ENCODE measurements around the gene NOLC1. TPM values are rescaled to one million over a fixed set of nuclear protein-coding genes. Genes with fewer than 3 reads are reported as not detected.

Gene NOLC1
- total and polyA plus RNA-seq, 2 of the 13 experiments (the other 11 are each of a cell fraction or from before 2014, with no cell fraction given), result 50.6 to 81.0 TPM

- TF ChIP-seq AKNA (CRISPR knock-in tag; IDR thresholded peaks at IDR 0.05; ENCODE audit: borderline replicate concordance) (no peak), PCBP1 (IDR thresholded peaks at IDR 0.05; ENCODE audit: borderline replicate concordance, low read depth, low read length) (0 out of 2 replicates have a peak, but pooled peaks have one; percentile 26), REXO4 (CRISPR knock-in tag; IDR thresholded peaks at IDR 0.05; ENCODE audit: borderline replicate concordance) (no peak), BCL6 (CRISPR knock-in tag; IDR thresholded peaks at IDR 0.05) (0 out of 2 replicates have a peak, but pooled peaks have one; percentile 27), ETS1 (CRISPR knock-in tag; IDR thresholded peaks at IDR 0.05) (no peak), MLLT10 (CRISPR knock-in tag; IDR thresholded peaks at IDR 0.05) (no peak), ZNF329 (CRISPR knock-in tag; IDR thresholded peaks at IDR 0.05; ENCODE audit: low read depth) (no peak), PHF21A (CRISPR knock-in tag; IDR thresholded peaks at IDR 0.05) (no peak), CENPBD1 (CRISPR knock-in tag; IDR thresholded peaks at IDR 0.05; ENCODE audit: borderline replicate concordance, low read depth) (no peak), ZNF766 (CRISPR knock-in tag; IDR thresholded peaks at IDR 0.05; ENCODE audit: borderline replicate concordance) (no peak), ZFP36 (IDR thresholded peaks at IDR 0.05; ENCODE audit: borderline replicate concordance, low read depth, low read length, partially characterized antibody) (no peak), REL (CRISPR knock-in tag; conservative IDR thresholded peaks at IDR 0.05) (no peak), CHCHD3 (CRISPR knock-in tag; IDR thresholded peaks at IDR 0.05) (no peak), HOXA7 (CRISPR knock-in tag; IDR thresholded peaks at IDR 0.05) (no peak)
- TF ChIP-seq, protein P1, sequence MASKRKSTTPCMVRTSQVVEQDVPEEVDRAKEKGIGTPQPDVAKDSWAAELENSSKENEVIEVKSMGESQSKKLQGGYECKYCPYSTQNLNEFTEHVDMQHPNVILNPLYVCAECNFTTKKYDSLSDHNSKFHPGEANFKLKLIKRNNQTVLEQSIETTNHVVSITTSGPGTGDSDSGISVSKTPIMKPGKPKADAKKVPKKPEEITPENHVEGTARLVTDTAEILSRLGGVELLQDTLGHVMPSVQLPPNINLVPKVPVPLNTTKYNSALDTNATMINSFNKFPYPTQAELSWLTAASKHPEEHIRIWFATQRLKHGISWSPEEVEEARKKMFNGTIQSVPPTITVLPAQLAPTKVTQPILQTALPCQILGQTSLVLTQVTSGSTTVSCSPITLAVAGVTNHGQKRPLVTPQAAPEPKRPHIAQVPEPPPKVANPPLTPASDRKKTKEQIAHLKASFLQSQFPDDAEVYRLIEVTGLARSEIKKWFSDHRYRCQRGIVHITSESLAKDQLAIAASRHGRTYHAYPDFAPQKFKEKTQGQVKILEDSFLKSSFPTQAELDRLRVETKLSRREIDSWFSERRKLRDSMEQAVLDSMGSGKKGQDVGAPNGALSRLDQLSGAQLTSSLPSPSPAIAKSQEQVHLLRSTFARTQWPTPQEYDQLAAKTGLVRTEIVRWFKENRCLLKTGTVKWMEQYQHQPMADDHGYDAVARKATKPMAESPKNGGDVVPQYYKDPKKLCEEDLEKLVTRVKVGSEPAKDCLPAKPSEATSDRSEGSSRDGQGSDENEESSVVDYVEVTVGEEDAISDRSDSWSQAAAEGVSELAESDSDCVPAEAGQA (IDR thresholded peaks at IDR 0.05; ENCODE audit: low read depth), result 0 out of 2 replicates have a peak, but pooled peaks have one; percentile 34
- TF ChIP-seq, protein P1 (CRISPR knock-in tag; IDR thresholded peaks at IDR 0.05; ENCODE audit: borderline replicate concordance), result no peak
Observed at GRCh38 chr10:102133373-102134195, 18.6 kb upstream of the NOLC1 start (continued).

Measured in HepG2 (cell line).